HL-60 (cell line): ENCODE measurements around the gene IQSEC3.
"Not testable (repeated sequence)": the region's sequence is repeated elsewhere in the genome, so short reads cannot be mapped to it uniquely, and the experiment has no call there.

Experiments used
- DNase-seq, 2 experiments: peaks; one replicate each; pipeline ENCODE4 v3.0.0-alpha.2; 2010 to 2020; ENCODE audit warnings: low read depth in 1 of 2, low spot score in 1 of 2
- H3K27ac ChIP-seq: fragments of 250-450 bp; sonication (Bioruptor Pico); replicated peaks from 2 replicates; pipeline ENCODE4 v1.5.1; 2020; ENCODE audit warnings: mild to moderate bottlenecking, moderate library complexity
- H3K27me3 ChIP-seq: fragments of 250-450 bp; sonication (Bioruptor Pico); 2 replicates; pipeline ENCODE4 v1.5.1; 2021; ENCODE audit warnings: mild to moderate bottlenecking, moderate library complexity; ENCODE audit not compliant: insufficient read depth, poor library complexity, severe bottlenecking
- H3K4me3 ChIP-seq: replicated peaks from 2 replicates; pipeline ENCODE4 v1.5.1; 2011; ENCODE audit warnings: mild to moderate bottlenecking, control low read depth, low read length; ENCODE audit not compliant: insufficient read depth
- CTCF ChIP-seq: IDR thresholded peaks from one replicate; pipeline ENCODE4 v1.5.1; 2011; ENCODE audit warnings: low read length, control low read depth, inconsistent platforms; ENCODE audit not compliant: insufficient read depth
- GABPA ChIP-seq: IDR thresholded peaks from 2 replicates; pipeline ENCODE4 v1.6.1; 2012; ENCODE audit warnings: low read depth
- POLR2AphosphoS5 ChIP-seq: IDR thresholded peaks from 2 replicates; pipeline ENCODE4 v1.6.1; 2012; ENCODE audit warnings: low read depth
- REST ChIP-seq: IDR thresholded peaks from 2 replicates; pipeline ENCODE4 v1.6.1; 2012; ENCODE audit warnings: low read depth; ENCODE audit not compliant: insufficient replicate concordance
- SPI1 ChIP-seq: IDR thresholded peaks from 2 replicates; pipeline ENCODE4 v1.6.1; 2012; ENCODE audit warnings: low read depth, mild to moderate bottlenecking, borderline replicate concordance

IQSEC3 gene

GRCh38 chr12:76551-76950, 10.0 kb downstream of the IQSEC3 start:
- H3K4me3 ChIP-seq, DNase-seq, H3K27me3 ChIP-seq, H3K27ac ChIP-seq: not testable (repeated sequence)

GRCh38 chr12:77101-77719, 10.6 kb downstream of the IQSEC3 start:
- DNase-seq, H3K27me3 ChIP-seq, H3K4me3 ChIP-seq, H3K27ac ChIP-seq: not testable (repeated sequence)

GRCh38 chr12:77769-78383, 11.3 kb downstream of the IQSEC3 start:
- H3K27me3 ChIP-seq, H3K27ac ChIP-seq, H3K4me3 ChIP-seq, DNase-seq: not testable (repeated sequence)

- no peak overlapping the region for H3K27ac ChIP-seq
- no peak for DNase-seq
- peaks cover 5% of the 10 kb centered on the region for H3K27me3 ChIP-seq
- H3K4me3 ChIP-seq = no peak overlapping the region
- TF ChIP-seq GABPA = no peak
- TF ChIP-seq REST = no peak
These were observed 12.4 kb downstream of the IQSEC3 start for GRCh38 chr12:78981-79380.

GRCh38 chr12:80681-81190, 14.2 kb downstream of the IQSEC3 start:
- no peak for DNase-seq
- no peak overlapping the region for H3K4me3 ChIP-seq
- H3K27ac ChIP-seq = no peak overlapping the region
- TF ChIP-seq GABPA = no peak
- no peak for TF ChIP-seq SPI1
- no peak for TF ChIP-seq REST
- no peak for TF ChIP-seq CTCF
- no peak for TF ChIP-seq POLR2AphosphoS5
- peaks cover 5% of the 10 kb centered on the region for H3K27me3 ChIP-seq

GRCh38 chr12:82740-83139, 16.2 kb downstream of the IQSEC3 start:
- peaks cover 3% of the 10 kb centered on the region for H3K27me3 ChIP-seq
- DNase-seq = no peak
- no peak overlapping the region for H3K4me3 ChIP-seq
- H3K27ac ChIP-seq = no peak overlapping the region
- no peak for TF ChIP-seq REST
- no peak for TF ChIP-seq CTCF
- no peak for TF ChIP-seq POLR2AphosphoS5
- TF ChIP-seq SPI1 = no peak
- no peak for TF ChIP-seq GABPA
